ENCODE measurements around the gene MAML3.

- TF ChIP-seq MAX (IDR thresholded peaks at IDR 0.05; ENCODE audit: low read depth, low read length): no peak
- TF ChIP-seq MYC (IDR thresholded peaks at IDR 0.05; ENCODE audit: low read depth, low read length): no peak
- TF ChIP-seq CTCF (IDR thresholded peaks at IDR 0.05; ENCODE audit: low read depth, low read length): no peak
- no peak for TF ChIP-seq POLR2A (IDR thresholded peaks at IDR 0.05; ENCODE audit: extremely low read depth, insufficient read length)
Measured at GRCh38 chr4:140091305-140091704, 62.7 kb downstream of the MAML3 start.

Data from NB4 (cell line).